WI38 (cell line): ENCODE data around the gene HYDIN.
"Not testable (repeated sequence)": the region's sequence is repeated elsewhere in the genome, so short reads cannot be mapped to it uniquely, and the experiment has no call there.

Source experiments
- H3K4me3 ChIP-seq: 2 replicates; pipeline ENCODE4 v1.5.1; 2011; ENCODE audit warnings: low read depth, mild to moderate bottlenecking, control low read depth, low read length

The HYDIN gene

DNA sequence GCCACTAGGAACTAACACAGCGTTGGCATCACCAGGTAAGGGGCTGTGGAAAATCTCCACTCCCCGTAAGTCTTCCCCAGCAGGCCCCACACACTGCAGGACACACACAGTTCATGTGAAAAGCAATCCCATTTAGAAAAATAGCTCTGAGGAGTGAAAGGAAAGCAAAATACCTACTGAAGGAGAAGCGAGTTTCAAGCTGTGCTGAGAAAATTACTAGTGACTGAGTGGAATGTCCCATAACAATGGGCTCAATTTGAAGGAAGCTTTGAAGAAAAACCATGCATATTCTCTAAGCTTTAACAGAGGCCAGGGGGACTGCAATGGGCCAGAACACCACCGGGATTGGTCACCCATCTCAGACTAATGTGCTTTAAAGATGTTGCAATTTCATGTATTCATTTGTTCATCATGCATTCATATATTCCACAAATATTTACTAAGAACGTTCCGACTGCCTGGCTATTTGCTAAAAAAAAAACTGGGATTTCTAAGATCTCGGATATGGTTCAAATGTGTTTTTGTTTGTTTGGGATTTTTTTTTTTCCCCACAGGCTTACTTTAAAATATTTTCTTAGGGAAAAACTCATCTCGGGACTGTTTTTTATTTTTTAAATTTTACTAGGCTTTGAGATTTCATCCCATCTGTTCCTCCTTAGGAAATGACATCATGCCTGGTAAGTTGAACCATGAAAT, 202.3 kb downstream of the HYDIN start:
- H3K4me3 ChIP-seq = not testable (repeated sequence)

- not testable (repeated sequence) for H3K4me3 ChIP-seq
These were observed 203.0 kb downstream of the HYDIN start for GRCh38 chr16:71027511-71027910.

DNA sequence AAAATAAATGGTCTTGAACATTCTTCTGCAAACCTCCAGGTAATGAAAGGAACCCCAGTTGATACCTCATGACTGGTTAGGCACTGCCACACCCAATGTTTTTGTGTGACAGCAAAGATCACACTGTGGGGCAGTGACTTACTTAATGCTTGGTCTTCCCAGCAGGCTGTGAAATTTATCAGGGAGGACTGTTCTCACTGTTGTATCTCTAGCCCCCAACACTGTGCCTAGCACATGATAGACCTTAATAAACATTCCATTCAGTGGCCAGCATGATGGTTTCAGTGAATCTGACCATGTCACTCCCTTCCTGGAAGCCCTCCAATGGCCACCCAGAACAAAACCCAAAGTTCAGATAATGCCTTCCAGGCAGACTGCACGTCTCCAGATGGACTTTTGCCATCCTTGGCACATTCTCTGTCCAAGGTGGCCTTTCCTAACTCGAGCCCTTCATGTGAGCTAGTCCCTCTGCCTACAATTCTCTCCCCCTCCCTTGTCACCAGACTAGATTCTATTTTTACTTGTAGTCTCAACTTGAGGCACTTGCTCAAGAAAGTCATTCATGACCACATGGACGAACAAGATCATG, 206.6 kb downstream of the HYDIN start:
- H3K4me3 ChIP-seq = not testable (repeated sequence)

GRCh38 chr16:71021961-71022537, 208.5 kb downstream of the HYDIN start:
- not testable (repeated sequence) for H3K4me3 ChIP-seq

DNA sequence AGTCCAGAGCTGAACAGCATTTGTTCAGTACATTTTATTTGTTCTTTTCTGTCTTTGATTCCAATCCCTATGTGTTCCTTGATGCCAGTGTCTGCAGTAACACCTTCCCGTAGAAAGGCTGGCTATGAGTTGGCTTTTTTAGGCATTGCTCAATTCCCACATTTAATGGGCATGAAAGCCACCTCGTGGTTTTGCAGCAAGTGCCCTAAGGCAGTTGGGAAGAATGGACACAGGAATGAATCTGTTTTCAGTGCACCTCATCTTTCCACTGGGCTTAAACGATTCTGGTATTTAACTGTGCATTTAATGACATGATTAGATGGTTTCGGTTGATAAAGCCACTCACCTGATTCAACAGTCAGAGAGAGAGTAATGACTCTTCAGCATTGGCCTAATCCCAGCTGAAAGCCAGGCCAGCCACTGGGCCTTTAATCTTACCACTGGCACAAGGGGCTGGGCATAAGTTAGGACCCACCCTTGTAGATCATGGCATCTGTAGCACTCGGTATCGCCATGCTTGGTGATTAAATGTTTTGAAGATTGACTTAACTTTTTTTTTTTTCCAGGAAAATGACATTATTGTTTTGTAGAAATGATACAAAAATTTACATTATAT, 211.3 kb downstream of the HYDIN start:
- not testable (repeated sequence) for H3K4me3 ChIP-seq

GRCh38 chr16:71015419-71015818, 215.1 kb downstream of the HYDIN start:
- not testable (repeated sequence) for H3K4me3 ChIP-seq

DNA sequence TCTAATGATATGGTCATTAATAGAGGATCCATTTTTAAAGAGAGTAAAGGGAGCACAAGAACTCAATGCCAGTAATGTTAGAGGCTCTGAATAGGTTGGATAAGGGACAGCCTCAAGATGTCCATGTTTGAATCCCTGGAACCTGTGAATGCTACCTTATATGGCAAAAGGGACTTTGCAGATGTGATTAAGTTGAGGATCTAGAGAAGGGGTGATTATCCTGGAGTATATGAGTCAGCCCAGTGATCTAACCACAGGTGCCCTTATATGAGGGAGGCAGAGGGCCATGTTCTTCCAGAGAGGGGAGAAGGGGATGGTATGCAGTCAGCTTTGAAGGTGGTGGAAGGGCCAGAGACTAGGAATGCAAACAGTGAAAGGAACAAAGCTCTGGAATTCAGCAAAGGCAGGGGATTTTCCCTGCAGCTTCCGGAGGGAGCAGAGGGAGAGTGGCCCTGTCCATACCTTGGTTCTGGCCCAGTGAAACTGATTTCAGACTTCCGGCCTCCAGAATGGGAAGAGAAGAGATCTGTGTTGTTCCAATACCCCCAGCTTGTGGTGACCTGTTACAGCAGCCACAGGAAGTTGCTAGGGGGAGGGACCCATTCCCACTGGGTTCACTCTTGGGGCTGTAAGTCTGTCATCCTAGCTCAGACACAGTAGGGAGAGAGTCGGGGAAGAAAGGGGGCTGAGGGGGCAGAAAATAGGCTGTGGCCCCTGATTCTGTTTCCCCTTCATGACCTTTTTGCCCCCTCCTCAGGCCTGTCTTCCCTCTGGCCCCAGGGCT, 220.9 kb downstream of the HYDIN start:
- not testable (repeated sequence) for H3K4me3 ChIP-seq

DNA sequence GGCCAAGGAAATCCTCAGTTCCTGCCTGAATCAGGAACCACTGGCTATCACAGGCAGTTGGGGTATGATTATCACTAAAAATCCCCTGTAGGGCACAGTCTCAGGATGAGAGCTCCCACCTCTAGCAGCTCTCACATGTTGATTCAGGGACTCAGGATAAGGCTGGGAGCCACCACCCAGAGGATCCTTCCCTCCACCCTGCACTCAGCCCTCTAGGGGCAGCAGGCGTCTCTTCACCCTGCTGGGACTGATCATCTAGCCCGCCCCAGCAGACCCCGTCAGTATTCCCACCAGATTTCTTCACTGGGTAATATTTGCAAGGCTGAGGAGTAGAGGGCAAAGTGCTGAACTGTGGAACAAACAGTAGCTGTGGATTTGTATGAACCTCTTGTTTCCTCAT, 224.0 kb downstream of the HYDIN start:
- not testable (repeated sequence) for H3K4me3 ChIP-seq

GRCh38 chr16:70999735-71000134, 230.8 kb downstream of the HYDIN start:
- not testable (repeated sequence) for H3K4me3 ChIP-seq

DNA sequence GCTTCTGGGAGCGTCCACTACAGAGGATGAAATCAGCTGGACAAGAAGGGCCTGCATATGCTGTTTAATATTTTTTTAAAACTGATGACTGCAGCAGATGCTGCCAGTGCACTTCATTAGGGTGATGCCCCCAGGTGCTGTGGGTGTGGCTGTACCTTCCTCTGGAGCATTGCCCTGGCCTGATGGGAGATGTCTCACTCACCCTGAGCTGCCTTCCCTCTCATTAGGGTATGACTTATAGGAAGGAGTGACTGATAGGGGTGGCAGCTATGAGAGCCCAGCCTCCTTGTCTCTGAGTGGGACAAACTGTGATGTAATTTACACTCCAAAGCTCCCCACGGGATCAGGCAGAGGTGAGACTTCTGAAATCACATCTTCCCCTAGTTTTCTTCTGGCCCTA, 234.7 kb downstream of the HYDIN start:
- H3K4me3 ChIP-seq = not testable (repeated sequence)

DNA sequence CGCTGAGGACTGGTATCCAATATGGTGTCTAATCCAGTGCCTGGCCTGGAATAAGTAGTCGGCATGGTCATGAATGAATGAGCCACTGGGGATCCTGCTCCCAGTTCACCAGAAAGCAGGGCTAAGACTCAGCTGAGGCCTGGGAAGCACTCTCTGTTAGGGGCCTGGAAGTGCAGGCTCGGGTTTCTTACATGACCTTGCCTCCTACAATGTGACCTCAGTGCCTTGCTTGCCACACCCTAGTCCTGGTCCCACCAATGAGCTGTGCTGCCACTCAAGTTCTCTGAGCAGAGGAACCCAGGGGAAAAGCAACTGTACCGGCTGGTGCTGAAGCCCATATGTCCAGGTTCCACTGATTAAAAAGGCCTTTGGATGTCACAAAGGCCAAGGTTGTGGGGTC, 238.0 kb downstream of the HYDIN start:
- not testable (repeated sequence) for H3K4me3 ChIP-seq

DNA sequence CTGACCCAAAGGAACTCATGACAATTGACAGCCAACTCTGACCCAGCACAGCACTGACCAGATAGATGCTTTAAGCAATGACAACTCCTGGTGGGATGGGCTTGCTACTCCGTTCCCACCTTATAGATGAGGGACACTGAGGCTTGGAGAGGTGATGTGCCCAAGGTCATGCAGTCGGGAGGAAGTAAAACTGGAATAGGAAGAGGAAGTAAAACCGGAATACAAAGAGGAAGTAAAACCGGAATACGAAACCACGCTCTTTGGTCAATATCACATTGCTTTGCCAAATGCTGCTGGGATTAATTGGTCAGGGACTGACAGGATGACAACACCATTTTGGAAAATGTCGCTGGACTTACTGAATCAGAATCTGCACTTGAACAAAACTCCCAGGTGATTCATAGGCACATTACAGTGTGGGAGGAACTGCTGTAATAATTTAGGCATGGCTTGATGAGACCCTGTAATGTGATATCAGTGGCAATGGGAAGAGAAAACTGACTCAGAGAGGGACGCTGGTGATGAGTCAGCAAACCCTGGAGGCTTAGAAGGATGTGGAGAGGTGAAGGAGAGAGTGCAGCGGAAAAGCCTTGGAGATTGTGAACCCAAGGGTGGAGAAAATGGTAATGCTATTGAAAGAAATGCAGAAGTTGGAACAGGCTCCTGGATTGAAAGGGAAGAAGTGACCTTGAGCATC, 243.4 kb downstream of the HYDIN start:
- H3K4me3 ChIP-seq = not testable (repeated sequence)

- not testable (repeated sequence) for H3K4me3 ChIP-seq
These were observed 245.8 kb downstream of the HYDIN start for GRCh38 chr16:70984675-70985074.

DNA sequence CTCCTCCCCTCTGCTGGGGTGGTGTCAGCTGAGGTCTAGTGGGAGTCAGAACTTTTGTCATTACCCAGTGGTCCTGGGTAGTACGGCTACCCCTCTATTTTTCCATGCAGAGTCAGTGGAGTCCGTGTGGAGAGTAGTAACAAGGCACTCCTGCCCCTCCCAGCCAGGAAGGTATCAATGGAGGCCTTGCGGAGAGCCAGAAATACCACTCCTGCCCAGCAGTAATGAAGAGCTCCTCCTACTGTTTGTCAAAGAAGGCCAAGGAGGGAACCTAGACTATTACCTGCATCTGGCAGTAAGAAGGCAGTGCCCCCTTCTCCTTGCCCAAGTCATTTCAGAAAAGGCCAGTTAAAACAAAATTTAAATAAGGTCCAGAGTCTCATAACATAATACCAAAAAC, 262.2 kb downstream of the HYDIN start:
- not testable (repeated sequence) for H3K4me3 ChIP-seq

- not testable (repeated sequence) for H3K4me3 ChIP-seq
These were observed 270.4 kb downstream of the HYDIN start for GRCh38 chr16:70960169-70960568.

GRCh38 chr16:70954922-70955321, 275.6 kb downstream of the HYDIN start:
- not testable (repeated sequence) for H3K4me3 ChIP-seq

GRCh38 chr16:70953824-70954223, 276.7 kb downstream of the HYDIN start:
- H3K4me3 ChIP-seq = not testable (repeated sequence)

GRCh38 chr16:70943551-70943950, 287.0 kb downstream of the HYDIN start:
- not testable (repeated sequence) for H3K4me3 ChIP-seq

GRCh38 chr16:70939690-70940359, 290.7 kb downstream of the HYDIN start:
- H3K4me3 ChIP-seq = not testable (repeated sequence)
